HEK293T (cell line): Measurements from ENCODE around the gene NKX3-2.
"Not testable (repeated sequence)": the region's sequence is repeated elsewhere in the genome, so short reads cannot be mapped to it uniquely, and the experiment has no call there.

Experiments
- CTCF ChIA-PET: fragments of 350-600 bp; formaldehyde crosslinking; extraction: SDS; loops from one replicate; lab custom pipeline; 2021; ENCODE audit warnings: antibody characterized with exemption, inconsistent platforms; lab: Yijun Ruan, JAX
- POLR2A ChIA-PET: fragments of 350-600 bp; formaldehyde crosslinking; extraction: SDS; loops from one replicate; lab custom pipeline; 2020; ENCODE audit warnings: antibody characterized with exemption, inconsistent platforms; lab: Yijun Ruan, JAX
- DNase-seq: peaks from one replicate; pipeline ENCODE4 v3.0.0; 2012; ENCODE audit warnings: mixed read lengths; ENCODE audit errors: extremely low spot score
- ARNT ChIP-seq: fragments of 450-650 bp; IDR thresholded peaks from 2 replicates; pipeline ENCODE4 v1.6.1; 2017; ENCODE audit warnings: mild to moderate bottlenecking
- BHLHE40 ChIP-seq: fragments of 450-650 bp; IDR thresholded peaks from 2 replicates; pipeline ENCODE4 v1.6.1; 2016; ENCODE audit warnings: mild to moderate bottlenecking, moderate library complexity, borderline replicate concordance
- CTBP1 ChIP-seq: fragments of 450-650 bp; IDR thresholded peaks from 2 replicates; pipeline ENCODE4 v1.6.1; 2016; ENCODE audit warnings: borderline replicate concordance
- ELF4 ChIP-seq: fragments of 450-650 bp; IDR thresholded peaks from 2 replicates; pipeline ENCODE4 v1.6.1; 2017; ENCODE audit warnings: antibody characterized with exemption
- FOXA1 ChIP-seq: fragments of 450-650 bp; IDR thresholded peaks from 2 replicates; pipeline ENCODE4 v1.6.1; 2016; ENCODE audit warnings: mild to moderate bottlenecking
- FOXK2 ChIP-seq: fragments of 450-650 bp; IDR thresholded peaks from 2 replicates; pipeline ENCODE4 v1.6.1; 2016; ENCODE audit warnings: mild to moderate bottlenecking
- FOXM1 ChIP-seq: fragments of 450-650 bp; IDR thresholded peaks from 2 replicates; pipeline ENCODE4 v1.6.1; 2017; ENCODE audit warnings: mild to moderate bottlenecking, borderline replicate concordance
- HDGF ChIP-seq: fragments of 450-650 bp; IDR thresholded peaks from 2 replicates; pipeline ENCODE4 v1.6.1; 2017; ENCODE audit warnings: antibody characterized with exemption, borderline replicate concordance
- L3MBTL2 ChIP-seq: fragments of 450-650 bp; conservative IDR thresholded peaks from 2 replicates; pipeline ENCODE4 v1.6.1; 2016; ENCODE audit warnings: mild to moderate bottlenecking
- LEF1 ChIP-seq: fragments of 450-650 bp; IDR thresholded peaks from 2 replicates; pipeline ENCODE4 v1.6.1; 2017; ENCODE audit warnings: mild to moderate bottlenecking, borderline replicate concordance
- NFRKB ChIP-seq: fragments of 450-650 bp; IDR thresholded peaks from 2 replicates; pipeline ENCODE4 v1.6.1; 2016; ENCODE audit warnings: mild to moderate bottlenecking, moderate library complexity
- PKNOX1 ChIP-seq: fragments of 450-650 bp; IDR thresholded peaks from 2 replicates; pipeline ENCODE4 v1.6.1; 2016
- SP1 ChIP-seq: fragments of 450-650 bp; IDR thresholded peaks from 2 replicates; pipeline ENCODE4 v1.6.1; 2017
- SUZ12 ChIP-seq: fragments of 450-650 bp; IDR thresholded peaks from 2 replicates; pipeline ENCODE4 v1.6.1; 2016; ENCODE audit warnings: mild to moderate bottlenecking
- TARDBP ChIP-seq: fragments of 450-650 bp; IDR thresholded peaks from 2 replicates; pipeline ENCODE4 v1.6.1; 2016
- ZNF384 ChIP-seq: fragments of 450-650 bp; IDR thresholded peaks from 2 replicates; pipeline ENCODE4 v1.6.1; 2016

NKX3-2 gene

GRCh38 chr4:13577660-13578059 lies 33.4 kb upstream of the NKX3-2 start:
- POLR2A ChIA-PET = no interaction called here
- CTCF ChIA-PET = no interaction called here
- TF ChIP-seq LEF1 (no peak), TARDBP (no peak), FOXK2 (no peak), FOXA1 (no peak), BHLHE40 (no peak), CTBP1 (no peak), HDGF (no peak), ARNT (no peak), SUZ12 (no peak)
- no peak for DNase-seq

- ChIA-PET POLR2A (no interaction called here), CTCF (no interaction called here)
- no peak for TF ChIP-seq TARDBP
- TF ChIP-seq HDGF = no peak
- no peak for TF ChIP-seq BHLHE40
- TF ChIP-seq SUZ12 = no peak
- TF ChIP-seq L3MBTL2 = no peak
- TF ChIP-seq PKNOX1 = no peak
- TF ChIP-seq FOXM1 = no peak
- TF ChIP-seq FOXK2 = no peak
- no peak for TF ChIP-seq LEF1
- TF ChIP-seq NFRKB = no peak
- no peak for TF ChIP-seq ELF4
- no peak for TF ChIP-seq ARNT
- TF ChIP-seq CTBP1 = no peak
- no peak for TF ChIP-seq SP1
- TF ChIP-seq ZNF384 = no peak
- no peak for DNase-seq
These were observed 26.6 kb upstream of the NKX3-2 start for GRCh38 chr4:13570916-13571315.

GRCh38 chr4:13567125-13567524 lies 22.8 kb upstream of the NKX3-2 start:
- DNase-seq = no peak
- CTCF ChIA-PET = no interaction called here
- TF ChIP-seq TARDBP (no peak), FOXA1 (no peak), HDGF (no peak), CTBP1 (no peak), SUZ12 (no peak), NFRKB (no peak), ZNF384 (no peak), LEF1 (no peak), SP1 (no peak), L3MBTL2 (no peak), FOXK2 (no peak), ARNT (no peak), ELF4 (no peak), BHLHE40 (no peak), FOXM1 (no peak), PKNOX1 (no peak)
- POLR2A ChIA-PET = no interaction called here

- ChIA-PET CTCF (no interaction called here), POLR2A (no interaction called here)
- no peak for DNase-seq
- TF ChIP-seq BHLHE40 = no peak
- no peak for TF ChIP-seq ELF4
- TF ChIP-seq ZNF384 = no peak
- no peak for TF ChIP-seq HDGF
- no peak for TF ChIP-seq FOXK2
- TF ChIP-seq ARNT = no peak
- no peak for TF ChIP-seq LEF1
- no peak for TF ChIP-seq CTBP1
These were observed 18.6 kb upstream of the NKX3-2 start for GRCh38 chr4:13562876-13563275.

GRCh38 chr4:13561673-13562072 lies 17.4 kb upstream of the NKX3-2 start:
- TF ChIP-seq NFRKB = no peak
- no peak for TF ChIP-seq ARNT
- no peak for TF ChIP-seq CTBP1
- no peak for DNase-seq
- POLR2A ChIA-PET = no interaction called here
- CTCF ChIA-PET = interaction anchor here (1.0 kb wide), 1 partner anchor 92 kb away, joined by 3 read pairs; no protein-coding TSS in a partner anchor

- DNase-seq, POLR2A ChIA-PET, CTCF ChIA-PET: not testable (repeated sequence)
These were observed 15.8 kb upstream of the NKX3-2 start for GRCh38 chr4:13560111-13560510.

GRCh38 chr4:13559413-13559812 lies 15.1 kb upstream of the NKX3-2 start:
- ChIA-PET POLR2A (no interaction called here), CTCF (interaction anchor here (0.6 to 0.7 kb wide), 2 partner anchors 9 to 1065 kb away, joined by 3 to 4 read pairs; no protein-coding TSS in a partner anchor)
- no peak for TF ChIP-seq SP1
- no peak for TF ChIP-seq FOXA1
- TF ChIP-seq SUZ12 = no peak
- no peak for TF ChIP-seq TARDBP
- TF ChIP-seq L3MBTL2 = no peak
- no peak for TF ChIP-seq ZNF384
- no peak for TF ChIP-seq FOXK2
- TF ChIP-seq PKNOX1 = no peak
- no peak for TF ChIP-seq LEF1
- TF ChIP-seq CTBP1 = no peak
- TF ChIP-seq BHLHE40 = no peak
- no peak for TF ChIP-seq ARNT
- no peak for TF ChIP-seq NFRKB
- no peak for TF ChIP-seq HDGF
- TF ChIP-seq ELF4 = no peak
- no peak for TF ChIP-seq FOXM1
- no peak for DNase-seq
